Measurements from ENCODE around the gene PPIP5K2.
A peak's percentile ranks its signal among the peaks of the same experiment; 100 is the strongest.
"Not testable (repeated sequence)": the region's sequence is repeated elsewhere in the genome, so short reads cannot be mapped to it uniquely, and the experiment has no call there.

Gene PPIP5K2

GRCh38 chr5:103119765-103120606 is at the start of gene PPIP5K2, which contains the start of gene GIN1:
Gene PPIP5K2 (plus strand): TSS chr5:103120301. CDS start chr5:103129590, 9,289 bp downstream.
Gene GIN1 (minus strand): TSS chr5:103120138. CDS start chr5:103108707, 11,431 bp downstream.
- peak; percentile 99 for DNase-seq (ENCODE audit: low spot score)

GRCh38 chr5:103073500-103073899 is 46.6 kb upstream of the PPIP5K2 start:
- not testable (repeated sequence) for DNase-seq (ENCODE audit: low spot score)

- DNase-seq (ENCODE audit: low spot score) = no peak
These were observed 44.7 kb upstream of the PPIP5K2 start for GRCh38 chr5:103075442-103075841.

DNA sequence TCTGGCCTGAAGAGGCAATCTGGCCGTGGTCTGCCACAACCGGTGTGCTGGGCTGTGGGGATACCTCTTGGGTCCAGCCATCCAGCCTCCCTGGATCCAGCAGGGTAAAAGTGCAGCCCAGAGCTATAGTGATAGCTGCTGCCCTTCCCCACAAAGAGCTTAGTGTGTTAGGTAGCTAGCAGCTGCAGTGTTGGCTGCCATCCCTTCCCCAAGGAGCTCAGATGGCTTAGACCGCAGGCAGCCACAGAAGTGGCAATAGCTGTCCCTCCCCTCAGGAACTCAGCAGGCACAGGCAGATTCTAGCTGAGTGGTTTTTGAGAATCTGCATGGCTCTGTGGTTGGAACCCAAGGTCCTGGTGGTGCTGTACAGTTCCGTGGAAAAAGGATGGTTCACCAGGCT is 40.3 kb upstream of the PPIP5K2 start:
- no peak for DNase-seq (ENCODE audit: low spot score)

- no peak for DNase-seq (ENCODE audit: low spot score)
These were observed 33.6 kb upstream of the PPIP5K2 start for GRCh38 chr5:103086547-103086946.

- DNase-seq (ENCODE audit: low spot score) = no peak
These were observed 30.8 kb upstream of the PPIP5K2 start for GRCh38 chr5:103089272-103089671.

GRCh38 chr5:103090791-103091190 is 29.3 kb upstream of the PPIP5K2 start:
- no peak for DNase-seq (ENCODE audit: low spot score)

DNA sequence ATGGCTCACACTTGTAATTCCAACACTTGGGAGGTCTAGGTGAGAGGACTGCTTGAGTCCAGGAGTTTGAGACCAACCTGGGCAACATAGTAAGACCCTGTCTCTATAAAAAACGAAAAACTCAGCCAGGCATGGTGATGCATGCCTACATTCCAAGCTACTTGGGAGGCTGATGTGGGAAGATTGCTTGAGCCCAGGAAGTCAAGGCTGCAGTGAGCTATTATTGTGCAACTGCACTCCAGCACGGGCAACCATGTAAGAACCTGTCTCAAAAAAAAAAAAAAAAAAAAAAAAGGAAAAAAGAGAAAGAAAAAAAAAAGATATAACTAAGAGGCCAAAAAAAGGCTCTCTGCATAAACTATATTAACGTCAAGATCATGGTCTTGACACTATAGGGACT is 27.4 kb upstream of the PPIP5K2 start:
- no peak for DNase-seq (ENCODE audit: low spot score)

GRCh38 chr5:103093727-103094126 is 26.4 kb upstream of the PPIP5K2 start:
- DNase-seq (ENCODE audit: low spot score) = no peak

DNA sequence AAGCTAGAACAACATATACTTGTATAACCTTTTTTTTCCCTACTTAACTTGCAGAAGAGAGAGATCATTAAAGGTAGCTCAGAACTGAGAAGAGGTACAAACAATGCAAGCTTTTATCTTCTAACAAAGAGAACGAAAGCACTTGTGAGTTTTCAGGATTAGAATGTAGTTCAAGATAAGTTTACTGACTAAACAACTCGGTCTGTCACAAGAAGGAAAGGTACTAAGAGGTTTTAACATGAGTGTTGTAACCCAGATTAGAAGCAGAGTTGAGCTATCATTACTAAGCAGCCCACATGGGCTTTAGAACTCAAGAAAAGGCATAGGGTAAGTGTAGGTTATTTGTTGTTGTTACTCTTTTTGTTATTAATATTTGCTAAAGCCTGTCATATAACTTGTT is 25.4 kb upstream of the PPIP5K2 start:
- DNase-seq (ENCODE audit: low spot score) = no peak

DNA sequence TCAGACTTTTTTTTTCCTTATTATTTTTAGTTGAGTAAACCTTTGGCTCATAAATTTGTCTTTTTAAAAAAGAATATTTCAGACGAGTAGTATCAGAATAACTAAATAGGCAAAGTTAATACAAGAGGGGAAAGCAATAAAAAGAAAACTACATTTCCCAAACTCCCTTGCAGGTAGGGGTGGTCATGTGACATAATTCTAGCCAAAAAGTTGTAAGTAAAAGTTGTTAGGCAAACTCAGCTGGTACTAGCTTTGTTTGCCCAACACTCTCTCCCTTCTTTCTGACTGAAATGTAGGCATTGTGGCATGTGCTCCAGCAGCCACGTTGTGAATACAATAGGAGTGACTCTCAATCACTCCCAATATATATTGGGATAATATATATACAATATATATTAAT is 21.1 kb upstream of the PPIP5K2 start:
- DNase-seq (ENCODE audit: low spot score) = peak; percentile 20

- no peak for DNase-seq (ENCODE audit: low spot score)
These were observed 18.9 kb upstream of the PPIP5K2 start for GRCh38 chr5:103101079-103101750.

GRCh38 chr5:103102234-103102633 is 17.9 kb upstream of the PPIP5K2 start:
- DNase-seq (ENCODE audit: low spot score) = no peak

- no peak for DNase-seq (ENCODE audit: low spot score)
These were observed 12.0 kb upstream of the PPIP5K2 start for GRCh38 chr5:103108086-103108485.

GRCh38 chr5:103109277-103109676 is 10.8 kb upstream of the PPIP5K2 start:
- no peak for DNase-seq (ENCODE audit: low spot score)

DNA sequence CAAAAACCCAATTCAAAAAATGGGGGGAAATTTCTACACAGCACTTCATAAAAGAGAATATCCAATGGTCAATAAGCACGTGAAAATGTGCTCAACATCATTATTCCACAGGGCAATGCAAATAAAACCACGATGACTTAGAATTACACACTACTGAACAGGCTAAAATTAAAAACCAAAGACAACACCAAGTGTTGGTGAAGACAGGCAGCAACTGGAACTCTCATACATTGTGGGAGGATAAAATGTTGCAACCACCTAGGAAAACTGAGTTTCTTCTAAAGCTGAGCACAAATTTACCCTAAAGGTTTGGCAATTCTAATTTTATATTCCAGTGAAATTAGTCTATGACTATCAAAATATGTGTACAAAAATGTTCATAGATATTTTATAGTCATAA is 9.7 kb upstream of the PPIP5K2 start:
- no peak for DNase-seq (ENCODE audit: low spot score)

DNA sequence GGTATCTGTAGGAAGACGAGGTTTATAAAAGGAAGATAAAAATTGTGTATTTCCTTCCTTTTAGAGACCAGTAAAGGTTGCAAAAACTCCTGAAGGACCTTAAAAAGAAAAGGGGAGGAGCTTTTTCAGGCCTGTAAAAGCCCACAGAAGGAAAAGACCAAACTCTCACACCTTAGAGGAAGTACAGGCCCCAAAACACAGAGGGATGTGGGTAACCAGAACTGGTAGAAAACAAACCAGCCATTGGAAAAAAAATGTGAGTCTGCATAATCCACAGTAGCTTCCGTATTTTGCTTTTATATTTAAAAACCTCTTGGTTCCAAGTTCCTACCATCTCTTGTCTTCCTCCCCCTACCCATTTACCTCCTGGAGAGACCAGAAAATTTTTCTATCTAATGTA is 8.6 kb upstream of the PPIP5K2 start:
- no peak for DNase-seq (ENCODE audit: low spot score)

DNA sequence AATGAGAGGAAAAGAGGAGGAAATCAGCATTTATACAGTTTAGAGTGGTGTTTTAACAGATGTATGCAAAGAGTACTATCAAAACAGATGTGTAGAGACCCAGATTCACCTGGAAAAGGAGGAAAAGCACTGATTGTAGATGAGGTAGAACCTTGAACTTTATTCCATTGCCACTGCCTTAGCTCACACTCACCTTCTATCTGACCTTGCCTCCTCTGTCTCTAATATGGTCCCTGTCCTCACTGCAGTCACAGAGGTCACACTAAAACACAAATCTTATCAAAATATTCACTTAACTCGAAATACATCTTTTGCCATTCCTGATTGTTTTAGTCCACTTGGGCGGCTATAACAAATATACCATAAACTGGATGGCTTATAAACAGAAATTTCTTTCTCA is 7.2 kb upstream of the PPIP5K2 start:
- no peak for DNase-seq (ENCODE audit: low spot score)

DNA sequence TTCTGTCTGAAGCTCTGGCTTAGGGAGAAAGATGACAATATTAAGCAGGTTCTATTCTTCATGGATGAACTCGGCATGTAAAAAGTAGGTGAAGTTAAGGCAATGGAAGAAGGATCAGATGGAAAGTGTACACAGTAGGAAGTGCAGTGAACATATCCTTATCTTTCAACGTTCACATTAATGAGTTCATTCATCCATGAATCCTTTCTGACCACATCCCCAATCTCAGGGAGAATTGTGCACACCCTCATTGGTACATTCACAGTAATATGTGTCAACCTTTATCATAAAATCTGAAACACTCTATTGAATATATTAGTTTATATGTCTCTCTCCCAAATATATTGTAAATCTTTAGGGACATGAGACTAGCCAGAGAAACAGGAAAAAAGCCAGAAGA is 5.7 kb upstream of the PPIP5K2 start:
- DNase-seq (ENCODE audit: low spot score) = no peak

GRCh38 chr5:103117471-103117991 is 2.6 kb upstream of the PPIP5K2 start:
- DNase-seq (ENCODE audit: low spot score) = peak; percentile 5

DNA sequence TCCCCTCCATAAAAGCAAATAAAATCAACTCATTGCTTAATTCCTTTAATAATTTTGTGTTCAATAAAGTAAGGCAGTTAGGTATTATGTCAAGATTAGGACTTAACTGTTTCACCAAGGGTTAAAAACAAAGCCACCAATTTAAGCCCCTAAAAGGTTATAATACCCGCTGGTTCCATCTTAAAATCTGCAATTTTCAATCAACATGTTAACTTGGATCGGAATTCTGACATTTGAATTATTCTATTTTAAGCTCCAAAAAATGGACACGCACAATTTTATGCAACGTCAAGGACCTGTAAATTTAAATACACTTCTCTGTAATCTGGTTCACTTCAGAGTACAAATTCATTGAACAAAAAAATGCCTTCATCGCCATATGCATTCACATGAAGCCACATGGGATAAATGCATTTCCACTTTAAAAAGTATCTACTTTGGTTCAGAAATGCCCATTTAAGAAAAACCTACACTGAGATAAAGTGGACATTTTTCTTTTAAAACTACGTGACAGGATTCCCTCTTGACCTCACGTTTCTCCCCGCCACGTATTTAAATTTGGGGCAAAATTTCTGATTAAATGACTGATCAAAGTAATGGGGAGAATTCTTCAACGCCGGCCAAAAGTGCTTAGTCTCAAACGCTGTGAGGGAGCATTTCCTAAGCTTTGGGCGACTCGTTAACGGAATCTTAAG is 884 bp upstream of the PPIP5K2 start:
- DNase-seq (ENCODE audit: low spot score) = no peak

GRCh38 chr5:103120607-103121200 is 603 bp downstream of the PPIP5K2 start:
- DNase-seq (ENCODE audit: low spot score) = no peak
